GM19397 (cell line): ENCODE measurements around the gene ECSIT.

Source experiments
- ATAC-seq: cut with Tn5 transposase; IDR thresholded peaks from one replicate; pipeline ENCODE4 v1.9.1; 2021; ENCODE audit warnings: mild to moderate bottlenecking, moderate library complexity; ENCODE audit not compliant: unreplicated experiment

The ECSIT gene

DNA sequence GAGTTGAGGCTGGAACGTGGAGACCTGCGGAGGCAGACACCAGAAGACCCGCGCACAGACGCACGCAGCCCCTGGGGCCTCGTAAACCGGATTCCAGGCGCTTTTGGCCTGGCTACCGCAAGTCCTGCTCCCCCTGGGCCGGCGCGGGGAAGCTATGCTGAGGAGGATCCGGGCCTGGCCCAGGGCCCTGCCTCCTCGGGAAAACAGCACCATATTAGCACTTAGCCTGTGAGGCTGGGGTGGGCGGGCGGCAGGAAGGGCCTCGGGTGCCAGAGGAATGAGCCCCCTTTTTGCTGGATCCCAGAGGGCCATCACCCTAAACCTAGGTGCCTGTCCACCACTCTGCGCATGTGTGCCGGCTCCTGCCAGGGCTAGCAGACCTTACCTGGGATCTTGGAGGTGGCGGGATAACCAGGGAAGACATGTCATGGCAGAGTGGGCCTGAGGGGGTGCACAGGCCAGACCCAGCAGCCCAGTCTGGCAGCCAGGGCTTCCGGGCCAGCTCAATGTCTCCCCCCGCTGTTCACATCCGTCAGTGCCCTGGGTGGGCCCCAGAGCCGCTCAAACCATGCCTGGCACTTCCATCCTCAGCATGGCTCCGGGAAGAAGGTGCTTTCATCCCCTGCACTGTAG, 22.8 kb upstream of the ECSIT start:
- no peak for ATAC-seq

DNA sequence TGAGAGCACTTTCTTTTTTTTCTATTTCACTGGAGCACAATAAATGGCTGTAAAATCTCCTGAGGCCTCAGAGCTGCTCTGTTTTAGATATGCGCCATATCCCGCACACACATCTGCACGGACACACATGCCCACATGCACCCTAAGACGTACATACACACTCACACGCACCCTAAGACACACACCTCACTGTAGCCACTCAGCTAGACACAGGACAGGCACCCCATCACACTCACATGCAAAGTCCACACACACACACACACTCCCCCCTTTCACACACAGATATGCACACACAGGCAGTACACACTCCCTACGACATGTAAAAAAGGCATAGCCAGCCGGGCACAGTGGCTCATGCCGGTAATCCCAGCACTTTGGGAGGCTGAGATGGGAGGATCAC, 21.3 kb upstream of the ECSIT start:
- no peak for ATAC-seq

DNA sequence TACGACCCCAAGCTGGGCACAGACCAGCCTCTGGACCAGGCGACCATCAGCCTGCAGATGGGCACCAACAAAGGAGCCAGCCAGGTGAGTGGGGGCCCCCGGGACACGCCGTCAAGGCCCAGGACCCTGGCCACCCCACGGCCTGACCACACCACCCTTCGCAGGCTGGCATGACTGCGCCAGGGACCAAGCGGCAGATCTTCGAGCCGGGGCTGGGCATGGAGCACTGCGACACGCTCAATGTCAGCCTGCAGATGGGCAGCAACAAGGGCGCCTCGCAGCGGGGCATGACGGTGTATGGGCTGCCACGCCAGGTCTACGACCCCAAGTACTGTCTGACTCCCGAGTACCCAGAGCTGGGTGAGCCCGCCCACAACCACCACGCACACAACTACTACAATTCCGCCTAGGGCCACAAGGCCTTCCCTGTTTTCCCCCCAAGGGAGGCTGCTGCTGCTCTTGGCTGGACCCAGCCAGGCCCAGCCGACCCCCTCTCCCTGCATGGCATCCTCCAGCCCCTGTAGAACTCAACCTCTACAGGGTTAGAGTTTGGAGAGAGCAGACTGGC, 20.5 kb upstream of the ECSIT start:
- ATAC-seq = no peak

DNA sequence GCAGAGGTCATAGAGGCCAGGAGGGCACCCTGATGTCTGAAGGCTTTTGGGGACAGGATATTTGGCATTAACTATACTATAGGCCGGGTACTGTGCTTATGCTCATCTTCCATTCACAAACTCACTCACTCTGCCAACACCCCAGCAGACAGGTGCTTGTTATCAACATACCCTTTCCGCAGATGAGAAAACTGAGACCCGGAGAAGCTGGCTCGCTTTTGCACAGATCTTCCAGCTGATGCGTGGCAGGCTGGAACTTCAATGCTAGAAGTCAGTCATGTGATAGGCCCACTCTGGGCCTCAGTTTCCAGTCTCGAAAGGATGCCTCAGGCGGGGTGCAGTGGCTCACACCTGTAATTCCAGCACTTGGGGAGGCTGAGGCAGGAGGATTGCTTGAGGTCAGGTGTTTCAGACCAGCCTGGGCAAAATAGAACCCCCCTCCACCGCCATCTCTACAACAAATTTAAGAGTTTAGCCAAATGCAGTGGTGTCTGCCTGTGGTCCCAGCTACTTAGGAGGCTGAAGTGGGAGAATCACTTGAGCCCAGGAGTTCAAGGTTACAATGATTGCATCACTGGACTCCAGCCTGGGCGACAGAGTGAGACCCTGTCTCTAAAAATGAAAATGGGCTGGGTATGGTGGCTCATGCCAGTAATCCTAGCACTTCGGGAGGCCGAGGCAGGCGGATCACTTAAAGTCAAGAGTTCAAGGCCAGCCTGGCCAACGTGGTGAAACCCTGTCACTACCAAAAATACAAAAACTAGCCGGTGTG, 19.2 kb upstream of the ECSIT start:
- no peak for ATAC-seq

DNA sequence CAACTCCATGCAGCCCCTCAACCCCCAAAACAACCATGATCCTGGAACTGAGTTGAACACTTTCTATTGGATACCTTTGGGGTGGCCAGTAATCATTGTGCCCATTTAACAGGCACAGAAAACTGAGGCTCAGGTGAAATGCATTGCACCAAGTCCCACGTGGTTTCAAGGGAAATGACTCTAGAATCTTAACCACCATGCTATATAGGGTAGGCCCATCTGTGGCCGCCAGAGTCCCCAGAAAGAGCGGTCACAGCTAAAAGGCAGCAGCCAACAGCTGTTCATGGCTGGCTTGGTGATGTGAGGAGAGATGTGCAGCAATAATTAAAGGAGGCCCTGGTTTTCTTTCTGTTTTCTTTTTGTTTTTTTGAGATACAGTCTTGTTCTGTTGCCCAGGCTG, 12.3 kb upstream of the ECSIT start:
- ATAC-seq = no peak

DNA sequence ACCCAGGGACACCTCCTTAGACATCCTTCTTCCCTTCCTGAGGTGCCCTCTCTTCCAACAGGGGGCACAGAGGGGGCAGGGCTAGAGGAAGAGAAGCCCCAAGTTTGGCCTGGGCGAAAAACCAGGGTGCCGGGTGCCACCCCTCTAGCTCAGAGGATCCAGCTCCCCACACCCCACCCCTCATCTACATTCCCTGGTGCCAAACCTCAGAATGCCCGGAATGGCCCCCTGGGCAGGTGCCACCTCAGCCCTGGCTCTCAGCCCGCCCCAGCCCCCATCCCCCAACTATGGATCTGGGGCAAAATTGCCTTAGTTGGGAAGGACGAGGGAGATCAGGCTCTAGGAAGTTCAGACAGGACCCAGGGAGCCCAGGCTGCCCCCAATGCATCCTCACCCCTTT, 11.7 kb upstream of the ECSIT start:
- no peak for ATAC-seq

DNA sequence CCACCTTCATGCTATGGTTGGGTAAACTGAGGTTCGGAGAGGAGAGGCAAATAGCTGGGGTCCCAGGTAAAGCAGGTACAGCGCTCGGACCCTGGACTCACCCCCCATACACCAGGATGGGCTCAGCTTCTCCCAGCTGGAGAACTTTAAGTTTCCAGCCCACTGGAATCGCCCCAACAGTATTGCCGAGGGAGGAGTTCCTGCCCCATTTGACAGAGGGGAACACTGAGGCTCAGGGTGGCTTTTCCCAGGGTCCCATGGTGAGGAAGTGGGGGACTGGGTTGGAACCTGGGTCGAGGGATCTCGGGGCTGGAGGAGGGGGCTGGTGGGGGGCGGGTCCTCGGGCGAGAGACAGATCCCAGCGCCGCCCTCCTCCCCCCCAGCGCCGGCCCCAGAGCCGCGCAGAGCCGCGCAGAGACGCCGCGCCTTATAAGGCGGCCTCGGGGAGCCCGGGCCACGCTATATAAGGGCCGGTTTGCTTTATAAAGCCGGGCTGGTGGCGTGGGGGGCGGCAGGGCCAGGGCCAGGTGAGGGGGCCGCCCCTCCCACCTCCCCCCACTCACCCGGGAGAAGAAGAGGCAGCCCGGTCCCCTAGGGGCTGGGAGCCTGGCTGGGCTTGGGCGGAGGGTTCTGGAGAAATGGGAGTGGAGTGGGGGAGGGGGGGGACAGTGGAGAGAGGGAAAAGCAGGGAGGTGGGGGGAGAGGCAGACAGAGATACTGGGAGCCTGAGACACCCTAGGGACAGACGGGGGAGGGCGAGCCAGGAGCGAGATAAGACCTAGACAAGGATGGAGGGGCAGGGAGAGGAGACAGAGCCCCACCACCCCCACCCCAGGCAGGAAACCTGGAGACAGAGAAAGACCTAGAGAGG, 10.8 kb upstream of the ECSIT start:
- ATAC-seq = no peak

DNA sequence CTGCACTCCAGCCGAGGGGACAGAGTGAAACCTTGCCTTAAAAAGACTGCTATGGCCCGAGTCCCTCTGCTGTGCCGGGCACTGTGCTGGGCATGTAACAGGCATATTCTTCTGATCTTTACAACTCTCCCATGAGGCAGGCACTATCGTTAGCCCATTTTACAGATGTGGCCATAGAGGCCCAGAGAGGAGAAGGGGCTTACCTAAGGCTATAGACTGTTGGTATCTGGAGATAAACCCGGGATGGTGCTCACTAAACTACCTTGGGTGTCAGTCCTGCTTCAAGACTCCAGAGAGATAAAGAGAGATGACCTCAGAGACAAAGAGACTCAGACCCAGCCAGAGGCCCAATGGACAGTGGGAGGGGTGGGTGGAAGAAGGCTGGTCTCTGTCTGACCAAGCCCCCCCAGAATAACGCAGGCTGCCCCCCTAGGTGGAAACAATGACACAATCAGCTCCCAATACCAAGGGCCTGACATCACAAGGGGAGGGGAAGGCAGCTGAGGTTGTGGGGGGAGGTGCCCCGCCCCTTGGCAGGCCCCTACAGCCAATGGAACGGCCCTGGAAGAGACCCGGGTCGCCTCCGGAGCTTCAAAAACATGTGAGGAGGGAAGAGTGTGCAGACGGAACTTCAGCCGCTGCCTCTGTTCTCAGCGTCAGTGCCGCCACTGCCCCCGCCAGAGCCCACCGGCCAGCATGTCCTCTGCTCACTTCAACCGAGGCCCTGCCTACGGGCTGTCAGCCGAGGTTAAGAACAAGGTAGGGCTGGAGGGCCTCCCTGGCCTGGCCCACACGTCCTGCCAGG, 9.5 kb upstream of the ECSIT start, which contains the start of gene CNN1:
Gene CNN1, plus strand, starts transcription at position 620 of the 805 bp plus-strand sequence. Its CDS starts 77 bp downstream, at position 697.
- no peak for ATAC-seq

DNA sequence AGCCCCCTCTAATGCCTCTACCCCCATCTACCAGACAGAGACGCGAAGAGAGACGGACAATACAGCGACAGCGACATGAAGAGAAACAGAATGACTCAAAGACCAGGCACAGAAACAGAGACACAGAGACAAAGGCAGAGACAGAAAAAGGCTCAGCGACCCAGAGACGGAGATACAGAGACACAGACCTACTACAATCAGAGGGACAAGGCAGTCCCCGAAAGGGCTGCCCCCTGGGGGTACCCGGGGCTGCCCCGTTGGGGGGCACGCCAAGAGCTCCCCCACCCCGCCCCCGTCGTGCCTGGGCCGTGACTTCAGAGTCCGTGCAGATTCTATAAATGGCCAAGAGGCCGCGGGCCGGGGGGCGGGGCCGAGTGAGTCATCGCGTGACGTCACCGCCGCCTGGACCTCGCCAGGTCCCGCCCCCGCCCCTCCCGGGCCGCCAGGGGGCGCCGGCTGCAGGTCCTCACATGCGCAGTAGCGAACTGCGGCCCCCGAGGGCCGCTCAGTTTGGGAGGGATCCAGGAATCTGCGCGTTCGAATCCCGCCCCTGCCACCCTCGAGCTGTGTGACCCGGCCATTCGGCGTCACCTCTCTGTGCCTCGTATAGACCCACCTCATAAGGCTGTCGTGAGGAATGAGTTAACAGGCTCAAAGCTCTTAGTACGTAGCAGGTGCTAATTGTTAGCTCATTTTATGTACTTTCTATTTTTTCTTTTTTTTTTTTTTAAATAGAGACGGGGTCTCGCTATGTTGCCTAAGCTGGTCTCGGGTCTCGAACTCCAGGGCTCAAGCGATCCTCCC, 7.1 kb upstream of the ECSIT start:
- ATAC-seq = peak; percentile 76

DNA sequence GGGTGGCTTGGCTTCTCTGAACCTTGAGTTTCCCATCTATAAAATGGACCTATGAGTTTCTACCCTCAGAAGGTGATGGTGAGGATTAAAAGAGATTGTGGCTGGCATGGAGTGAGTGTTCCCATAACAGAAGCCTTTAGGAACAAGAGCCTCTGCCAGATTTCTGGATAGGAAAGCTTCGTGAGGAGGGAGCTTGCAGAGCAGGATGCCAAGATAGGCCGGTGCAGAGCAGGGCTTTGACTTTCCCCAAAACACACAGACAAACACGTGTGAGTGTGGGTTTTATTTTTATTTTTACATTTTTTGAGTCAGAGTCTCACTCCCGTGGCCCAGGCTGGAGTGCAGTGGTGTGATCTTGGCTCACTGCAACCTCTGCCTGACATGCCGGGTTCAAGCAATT, 6.0 kb upstream of the ECSIT start:
- ATAC-seq = no peak

DNA sequence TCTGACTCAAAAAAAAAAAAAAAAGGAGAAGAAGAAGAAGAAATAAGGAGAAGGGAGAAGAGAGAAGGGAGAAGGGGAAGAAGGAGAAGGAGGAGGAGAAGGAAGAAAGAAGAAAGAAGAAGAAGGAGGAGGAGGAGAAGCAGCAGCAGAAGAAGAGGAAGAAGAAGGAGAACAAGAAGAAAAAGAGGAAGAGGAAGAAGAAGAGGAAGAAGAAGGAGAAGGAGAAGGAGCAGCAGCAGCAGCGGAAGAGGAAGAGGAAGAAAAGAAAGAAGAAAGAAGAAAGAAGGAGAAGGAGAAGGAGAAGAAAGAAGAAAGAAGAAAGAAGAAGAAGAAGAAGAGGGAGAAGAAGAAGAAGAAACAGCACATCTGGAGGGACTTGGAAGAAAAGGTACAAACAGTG, 5.6 kb upstream of the ECSIT start:
- no peak for ATAC-seq

DNA sequence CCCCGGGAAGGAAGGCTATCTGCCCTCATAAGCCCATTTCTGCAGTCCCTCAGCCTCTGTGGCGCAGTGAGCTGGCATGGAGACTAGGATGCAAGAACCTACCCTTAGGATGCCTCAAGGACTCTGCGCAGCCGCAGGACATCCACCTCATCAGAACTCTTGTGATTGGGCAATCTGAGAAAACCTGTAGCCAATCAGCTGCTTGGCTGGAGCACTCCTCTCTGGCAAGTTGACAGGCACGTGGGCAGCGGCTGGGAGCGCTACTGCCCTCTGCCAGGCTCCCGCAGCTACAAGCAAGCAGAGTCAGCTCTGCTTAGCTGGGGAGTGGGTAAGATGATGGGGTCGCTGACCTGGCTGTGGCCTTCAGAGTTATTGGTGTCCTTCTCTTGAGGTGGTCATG, 1.5 kb upstream of the ECSIT start:
- no peak for ATAC-seq

DNA sequence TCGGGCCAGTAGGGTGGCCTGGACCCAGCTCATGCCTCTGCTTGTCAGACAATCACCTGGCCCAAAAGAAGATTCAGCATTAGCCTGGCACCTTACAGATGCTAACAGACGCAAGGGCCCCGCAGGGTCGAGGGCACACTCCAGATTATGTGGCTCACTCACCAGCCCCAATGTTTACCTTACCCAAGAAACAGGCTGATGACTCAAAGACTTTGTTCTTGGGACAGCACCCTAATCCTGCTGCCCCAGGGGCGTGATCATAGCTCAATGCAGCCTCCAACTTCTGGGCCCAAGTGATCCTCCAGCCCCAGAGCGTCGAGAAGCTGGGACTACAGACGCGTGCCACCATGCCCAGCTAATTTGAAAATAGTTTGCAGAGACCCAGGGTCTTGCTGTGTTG, 9.8 kb downstream of the ECSIT start:
- ATAC-seq = no peak

DNA sequence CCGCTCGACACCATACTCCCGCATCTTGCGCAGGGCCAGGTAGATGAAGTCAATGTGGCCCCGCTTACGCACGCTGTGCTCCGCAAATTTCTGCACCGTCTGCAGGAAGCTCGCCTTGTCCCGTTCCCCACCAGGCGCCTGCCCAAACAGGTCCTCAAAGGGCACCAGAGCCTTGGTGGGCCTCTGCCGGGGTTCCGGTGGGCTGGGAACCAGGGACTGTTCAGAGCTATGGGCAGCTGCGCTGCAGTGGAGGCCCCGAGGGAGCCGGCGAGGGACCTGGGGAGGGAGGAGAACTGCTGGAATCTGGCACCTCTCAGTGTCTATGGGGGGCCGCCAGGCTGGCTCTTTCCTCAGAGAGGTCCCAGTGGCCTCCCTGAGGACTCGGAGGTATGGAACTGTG, 15.0 kb downstream of the ECSIT start:
- no peak for ATAC-seq

DNA sequence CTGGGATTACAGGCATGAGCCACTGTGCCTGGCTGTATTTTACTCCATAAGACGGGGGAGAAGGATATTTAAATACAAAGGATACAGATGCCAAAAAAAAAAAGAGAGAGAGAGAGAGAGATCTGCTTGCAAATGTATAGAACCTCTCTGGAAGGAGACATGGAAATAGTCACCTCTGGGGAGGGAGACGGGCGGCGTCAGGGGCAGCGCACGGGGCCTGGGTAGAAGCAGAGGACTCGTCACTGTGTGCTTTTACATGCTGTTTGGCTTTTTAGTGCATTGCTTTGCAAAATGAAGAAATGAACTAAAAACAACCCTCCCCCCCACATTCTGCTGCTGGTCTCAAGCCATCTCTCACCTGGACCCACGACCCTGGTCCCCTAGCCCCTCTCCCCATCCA, 18.5 kb downstream of the ECSIT start:
- no peak for ATAC-seq

DNA sequence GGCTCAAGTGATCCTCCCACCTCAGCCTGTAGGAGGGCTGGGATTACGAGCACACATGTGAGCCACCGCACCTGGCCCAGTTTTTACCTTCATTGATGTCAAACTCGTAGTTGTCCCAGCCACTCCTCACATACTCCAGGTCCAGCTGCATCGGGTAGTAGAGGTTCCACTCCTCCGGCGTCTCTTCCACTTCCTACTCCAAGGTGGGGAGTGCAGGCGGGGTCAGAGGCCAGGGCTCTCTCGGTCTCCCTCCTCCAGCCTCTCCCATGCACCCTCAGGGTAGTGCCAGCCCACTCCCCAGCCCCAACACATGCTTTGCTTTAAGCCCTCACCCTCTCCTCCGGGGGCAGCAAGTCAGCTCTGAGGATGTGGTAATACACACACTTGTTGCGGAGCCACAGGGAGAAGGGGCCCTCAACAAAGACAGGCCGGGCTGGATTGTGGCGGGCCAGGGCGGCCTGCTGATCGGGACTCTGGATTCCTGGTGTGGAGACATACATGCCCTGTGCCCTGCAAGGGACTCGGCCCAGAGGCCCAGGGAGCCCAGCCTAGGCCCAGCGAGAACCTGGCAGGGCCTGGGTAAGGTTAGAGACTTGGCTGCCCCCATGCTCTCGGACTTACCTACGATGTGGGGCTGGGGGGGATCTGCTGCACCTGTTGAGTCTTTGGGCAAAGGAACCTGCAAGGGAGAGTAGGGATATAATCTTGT, 21.4 kb downstream of the ECSIT start:
- ATAC-seq = no peak

DNA sequence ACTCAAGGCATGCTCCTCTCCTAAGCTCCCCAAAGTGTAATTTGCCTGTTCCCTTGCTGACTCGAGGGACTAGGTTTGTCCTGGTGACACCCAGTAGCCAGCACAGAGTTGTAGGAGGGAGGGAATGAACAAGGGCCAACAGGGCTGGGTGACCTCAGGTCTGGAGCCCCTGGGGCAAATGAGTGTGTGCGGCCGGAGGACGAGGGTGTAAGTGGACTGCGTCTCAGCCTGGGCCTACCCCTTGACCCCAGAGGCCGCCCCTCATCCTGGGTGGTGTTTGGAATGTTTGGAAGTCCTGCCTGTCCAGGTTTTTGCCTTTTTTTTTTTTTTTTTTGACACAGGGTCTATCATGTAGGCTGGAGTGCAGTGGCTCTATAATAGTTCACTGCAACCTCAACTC, 22.0 kb downstream of the ECSIT start:
- no peak for ATAC-seq

DNA sequence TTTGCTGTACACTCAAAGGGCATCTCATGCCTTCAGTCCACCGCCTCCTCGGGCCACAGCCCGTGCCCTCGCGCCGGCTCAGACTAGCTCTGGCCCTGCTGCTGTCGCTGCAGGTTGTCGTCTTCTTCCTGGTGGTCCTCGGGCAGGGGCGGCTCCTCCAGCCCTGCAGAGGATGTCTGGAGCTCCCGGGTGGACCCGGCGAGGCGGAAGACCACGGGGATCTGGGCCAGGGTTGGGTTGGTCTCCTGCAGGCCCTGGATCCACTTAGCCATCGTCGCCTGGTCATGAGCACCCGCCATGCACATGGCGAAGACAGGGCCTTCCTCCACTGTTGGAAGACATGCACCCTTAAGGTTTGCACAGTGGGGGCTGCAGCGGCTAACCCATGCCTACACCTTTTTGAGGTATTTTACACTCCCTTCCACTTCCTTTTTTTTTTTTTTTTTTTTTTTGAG, 22.8 kb downstream of the ECSIT start:
- peak; percentile 19 for ATAC-seq

DNA sequence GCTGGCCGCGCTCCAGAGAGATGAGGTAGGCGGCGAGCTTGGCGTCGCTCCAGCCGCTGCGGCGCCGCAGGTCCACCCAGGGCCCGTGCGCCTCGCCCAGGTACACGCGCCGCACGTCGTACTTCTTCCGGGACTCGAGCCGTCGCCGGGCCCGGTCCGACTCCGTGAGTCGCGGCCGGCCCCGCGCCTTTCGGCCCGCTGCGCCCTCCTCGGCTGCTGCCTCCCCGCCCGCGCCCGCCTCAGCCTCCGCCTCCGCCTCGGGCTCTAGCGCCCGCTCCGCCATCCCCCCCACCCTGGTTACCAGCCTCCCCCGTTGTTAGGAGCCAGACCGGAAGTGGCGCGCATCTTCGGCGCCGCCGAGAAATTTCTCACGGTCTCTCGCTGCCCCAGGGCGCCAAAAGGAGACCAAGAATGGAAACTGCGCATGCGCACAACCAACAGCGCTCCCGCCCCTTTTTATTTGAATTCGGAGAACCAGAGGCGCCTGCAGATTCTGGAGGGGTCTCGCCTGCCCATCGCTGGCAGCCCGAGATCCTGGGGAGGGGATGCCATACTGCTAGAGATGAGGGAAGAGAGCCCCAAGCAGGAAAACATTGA, 23.3 kb downstream of the ECSIT start, which contains the start of gene ZNF653:
Gene ZNF653, minus strand, starts transcription at position 336 of the 597 bp plus-strand sequence. Its CDS starts 53 bp downstream, at position 283.
- peak; percentile 59 for ATAC-seq
